ENCODE results near the gene RSKR. TPM values are rescaled to one million over a fixed set of nuclear protein-coding genes. Genes with fewer than 3 reads are reported as not detected.

The RSKR gene
- total RNA-seq, 3 donors from 2014 or later, result 10.0 to 15.1 (median 11.1) TPM

DNA sequence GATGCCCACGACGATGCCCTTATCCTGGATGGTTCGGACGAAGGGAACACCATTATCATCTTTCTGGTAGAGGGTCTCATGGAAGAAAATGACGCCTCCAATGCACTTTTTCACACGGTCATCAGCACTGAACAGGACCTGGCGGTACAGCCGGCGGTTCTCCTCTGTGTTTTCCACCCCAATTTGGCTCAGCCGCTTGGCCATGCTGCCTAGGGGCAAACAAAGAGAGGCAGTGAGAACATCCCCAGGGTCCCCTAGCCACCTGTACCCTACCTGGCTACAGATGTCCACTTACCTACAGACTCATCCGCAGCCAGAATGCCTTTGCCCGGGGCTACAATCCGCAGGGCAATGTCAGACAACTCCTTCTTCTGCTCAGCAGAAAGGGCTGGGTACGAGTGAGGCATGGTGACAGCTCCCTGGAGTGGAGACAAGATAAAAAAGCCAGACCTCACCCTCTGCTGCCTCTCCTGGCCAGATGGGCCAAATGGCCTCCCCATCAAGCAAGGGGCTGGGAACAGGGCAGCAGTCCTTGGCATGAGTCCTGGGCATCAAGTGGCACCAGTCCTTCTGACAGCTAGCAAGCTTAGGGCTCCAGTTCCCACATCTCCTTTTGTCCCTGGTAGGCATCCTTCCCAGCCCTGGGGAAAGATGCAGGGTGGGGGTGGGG is 38.7 kb downstream of the RSKR start:
- DNase-seq (no peak), ATAC-seq (no peak)
- no peaks in the 10 kb centered on the region for H3K36me3 ChIP-seq (ENCODE audit: low read depth)
- no peak overlapping the region for H3K4me3 ChIP-seq
- H3K4me1 ChIP-seq (ENCODE audit: low read depth), result peaks cover 16% of the 10 kb centered on the region
- TF ChIP-seq, protein P1, sequence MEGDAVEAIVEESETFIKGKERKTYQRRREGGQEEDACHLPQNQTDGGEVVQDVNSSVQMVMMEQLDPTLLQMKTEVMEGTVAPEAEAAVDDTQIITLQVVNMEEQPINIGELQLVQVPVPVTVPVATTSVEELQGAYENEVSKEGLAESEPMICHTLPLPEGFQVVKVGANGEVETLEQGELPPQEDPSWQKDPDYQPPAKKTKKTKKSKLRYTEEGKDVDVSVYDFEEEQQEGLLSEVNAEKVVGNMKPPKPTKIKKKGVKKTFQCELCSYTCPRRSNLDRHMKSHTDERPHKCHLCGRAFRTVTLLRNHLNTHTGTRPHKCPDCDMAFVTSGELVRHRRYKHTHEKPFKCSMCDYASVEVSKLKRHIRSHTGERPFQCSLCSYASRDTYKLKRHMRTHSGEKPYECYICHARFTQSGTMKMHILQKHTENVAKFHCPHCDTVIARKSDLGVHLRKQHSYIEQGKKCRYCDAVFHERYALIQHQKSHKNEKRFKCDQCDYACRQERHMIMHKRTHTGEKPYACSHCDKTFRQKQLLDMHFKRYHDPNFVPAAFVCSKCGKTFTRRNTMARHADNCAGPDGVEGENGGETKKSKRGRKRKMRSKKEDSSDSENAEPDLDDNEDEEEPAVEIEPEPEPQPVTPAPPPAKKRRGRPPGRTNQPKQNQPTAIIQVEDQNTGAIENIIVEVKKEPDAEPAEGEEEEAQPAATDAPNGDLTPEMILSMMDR (IDR thresholded peaks at IDR 0.05), result no peak
- intact Hi-C loops (cut with DNase I, micrococcal nuclease), result no loop called here
- H3K9me3 ChIP-seq, result no peaks in the 10 kb centered on the region

DNA sequence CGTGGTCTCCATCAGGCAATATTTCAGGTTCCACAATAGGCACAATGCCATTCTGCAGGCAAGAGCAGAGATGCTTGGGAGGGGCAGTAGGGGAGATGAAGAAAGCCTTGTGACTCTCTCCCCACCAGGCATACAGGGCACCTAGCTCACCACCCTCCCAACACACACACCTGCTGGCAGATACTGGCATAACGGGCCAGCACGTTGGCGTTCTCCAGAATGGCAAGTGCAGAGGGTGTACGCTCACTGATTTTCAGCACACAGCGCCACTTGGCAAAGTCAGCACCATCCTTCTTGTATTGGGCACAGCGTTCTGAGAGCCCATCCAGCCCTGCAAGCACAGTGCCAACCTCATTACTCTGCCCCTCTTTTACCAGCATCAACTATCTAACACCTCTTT is 39.5 kb downstream of the RSKR start:
- TF ChIP-seq, protein P1 (IDR thresholded peaks at IDR 0.05), result no peak
- no peak overlapping the region for H3K4me3 ChIP-seq
- ATAC-seq (no peak), DNase-seq (no peak)
- intact Hi-C loops (cut with DNase I, micrococcal nuclease), result no loop called here
- peaks cover 23% of the 10 kb centered on the region for H3K4me1 ChIP-seq (ENCODE audit: low read depth)
- H3K36me3 ChIP-seq (ENCODE audit: low read depth), result no peaks in the 10 kb centered on the region
- H3K9me3 ChIP-seq, result no peaks in the 10 kb centered on the region

DNA sequence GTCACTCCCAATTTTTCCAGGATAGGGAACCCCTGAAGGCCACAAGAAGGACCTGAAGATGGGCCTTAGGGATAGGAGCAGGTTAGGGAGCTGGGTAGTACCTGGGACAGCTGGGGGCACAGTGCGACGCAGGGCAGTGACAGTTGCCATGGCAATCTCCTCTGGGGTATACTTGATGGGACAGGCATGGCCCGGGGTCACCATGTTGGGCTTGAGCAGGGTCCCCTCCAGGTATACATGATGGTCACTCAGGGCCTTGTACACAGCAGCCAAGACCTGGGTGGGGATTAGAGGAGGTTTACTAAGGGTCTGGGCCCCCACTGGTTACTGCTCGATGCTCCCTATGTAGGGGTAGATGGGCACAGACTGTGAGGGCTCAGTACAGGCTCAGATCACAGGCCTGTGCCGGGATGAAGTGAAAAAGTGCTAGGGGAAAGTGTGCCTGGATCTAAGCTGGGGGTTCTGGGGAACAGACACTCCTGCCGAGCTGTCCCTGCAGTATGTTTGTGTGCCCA is 40.0 kb downstream of the RSKR start:
- no peaks in the 10 kb centered on the region for H3K9me3 ChIP-seq
- intact Hi-C loops (cut with DNase I, micrococcal nuclease), result no loop called here
- H3K4me3 ChIP-seq, result no peak overlapping the region
- DNase-seq (no peak), ATAC-seq (no peak)
- TF ChIP-seq, protein P1 (IDR thresholded peaks at IDR 0.05), result no peak
- H3K36me3 ChIP-seq (ENCODE audit: low read depth), result no peaks in the 10 kb centered on the region
- H3K4me1 ChIP-seq (ENCODE audit: low read depth), result peaks cover 25% of the 10 kb centered on the region

DNA sequence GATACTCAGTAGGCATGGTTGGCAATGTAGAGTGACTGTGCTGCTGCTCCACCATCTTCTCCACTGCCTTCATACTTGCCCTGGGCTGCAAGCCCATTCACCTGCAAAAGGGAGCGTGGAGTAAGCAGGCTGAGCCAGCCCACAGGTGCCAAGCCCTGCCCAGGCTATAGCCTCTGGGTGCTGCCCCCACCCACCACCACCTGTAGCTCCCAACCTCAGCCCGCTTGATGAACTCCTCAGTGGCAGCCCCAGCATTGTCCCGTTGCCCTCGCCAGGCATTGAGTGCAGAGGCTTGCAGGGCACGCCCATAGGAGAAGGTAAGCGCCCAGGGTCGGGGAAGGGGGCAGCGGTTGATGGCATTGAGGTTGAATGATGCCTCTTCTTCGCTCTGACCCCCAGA is 40.5 kb downstream of the RSKR start:
- no peak for ATAC-seq
- DNase-seq, result peak in 1 of 3 donors; percentile 7
- TF ChIP-seq, protein P1 (IDR thresholded peaks at IDR 0.05), result no peak
- intact Hi-C loops (cut with DNase I, micrococcal nuclease), result no loop called here
- Histone ChIP-seq H3K4me1 (ENCODE audit: low read depth) (peaks cover 25% of the 10 kb centered on the region), H3K36me3 (ENCODE audit: low read depth) (no peaks in the 10 kb centered on the region), H3K9me3 (no peaks in the 10 kb centered on the region), H3K4me3 (no peak overlapping the region)

DNA sequence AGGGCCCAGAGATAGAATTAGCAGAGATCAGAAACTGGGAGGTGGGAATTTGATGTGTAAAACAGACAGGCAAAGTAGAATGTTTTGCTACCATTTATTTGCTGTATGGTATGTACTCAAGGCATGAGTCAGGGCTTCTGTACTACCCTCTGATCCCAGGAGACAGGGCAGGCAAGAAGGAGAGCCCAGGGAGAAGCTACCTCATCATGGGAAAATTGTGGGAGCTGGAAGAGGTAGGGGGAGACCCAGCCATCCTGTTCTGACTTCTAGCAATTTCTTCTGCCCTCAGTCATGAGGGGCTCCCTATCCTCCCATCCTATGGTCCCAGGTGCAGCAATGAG is 41.0 kb downstream of the RSKR start:
- no peak overlapping the region for H3K4me3 ChIP-seq
- H3K9me3 ChIP-seq, result no peaks in the 10 kb centered on the region
- DNase-seq, result no peak
- intact Hi-C loops (cut with DNase I, micrococcal nuclease), result no loop called here
- TF ChIP-seq, protein P1 (IDR thresholded peaks at IDR 0.05), result no peak
- ATAC-seq, result no peak
- H3K36me3 ChIP-seq (ENCODE audit: low read depth), result no peaks in the 10 kb centered on the region
- H3K4me1 ChIP-seq (ENCODE audit: low read depth), result peaks cover 25% of the 10 kb centered on the region
